Measurements from ENCODE around the gene HOXA11. TPM values are rescaled to one million over a fixed set of nuclear protein-coding genes. Genes with fewer than 3 reads are reported as not detected.

HOXA11 gene
- polyA plus RNA-seq, 1 of the 3 experiments (the other 2 are of a cell fraction), result not detected

GRCh38 chr7:27208998-27209397 is 24.0 kb upstream of the HOXA11 start:
- peaks cover 97% of the 10 kb centered on the region for H3K27me3 ChIP-seq (ENCODE audit: insufficient read depth)
- H3K36me3 ChIP-seq (replicated peaks in 1 of 2; ENCODE audit: control insufficient read depth in 1 of 2, insufficient read depth in 2 of 2, low read length in 1 of 2), result no peaks in the 10 kb centered on the region
- H3K4me1 ChIP-seq (ENCODE audit: control insufficient read depth in 1 of 2, insufficient read depth in 2 of 2, low read depth in 1 of 2, low read length in 1 of 2), result peaks cover 0 to 21% of the 10 kb centered on the region in 2 experiments; a peak in 1 of 4 replicates
- no peaks in the 10 kb centered on the region for H3K9me3 ChIP-seq
- no peak overlapping the region for H3K27ac ChIP-seq (ENCODE audit: low read depth in 2 of 2, low read length in 1 of 2)
- H3K79me2 ChIP-seq (ENCODE audit: insufficient read depth), result no peaks in the 10 kb centered on the region
- WGBS (ENCODE audit: low lambda C conversion rate), result 24% methylated on average over 4 of the region's 4 CpGs
- TF ChIP-seq, protein P1, sequence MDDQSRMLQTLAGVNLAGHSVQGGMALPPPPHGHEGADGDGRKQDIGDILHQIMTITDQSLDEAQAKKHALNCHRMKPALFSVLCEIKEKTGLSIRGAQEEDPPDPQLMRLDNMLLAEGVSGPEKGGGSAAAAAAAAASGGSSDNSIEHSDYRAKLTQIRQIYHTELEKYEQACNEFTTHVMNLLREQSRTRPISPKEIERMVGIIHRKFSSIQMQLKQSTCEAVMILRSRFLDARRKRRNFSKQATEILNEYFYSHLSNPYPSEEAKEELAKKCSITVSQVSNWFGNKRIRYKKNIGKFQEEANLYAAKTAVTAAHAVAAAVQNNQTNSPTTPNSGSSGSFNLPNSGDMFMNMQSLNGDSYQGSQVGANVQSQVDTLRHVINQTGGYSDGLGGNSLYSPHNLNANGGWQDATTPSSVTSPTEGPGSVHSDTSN (IDR thresholded peaks at IDR 0.05), result no peak
- TF ChIP-seq, protein P2, sequence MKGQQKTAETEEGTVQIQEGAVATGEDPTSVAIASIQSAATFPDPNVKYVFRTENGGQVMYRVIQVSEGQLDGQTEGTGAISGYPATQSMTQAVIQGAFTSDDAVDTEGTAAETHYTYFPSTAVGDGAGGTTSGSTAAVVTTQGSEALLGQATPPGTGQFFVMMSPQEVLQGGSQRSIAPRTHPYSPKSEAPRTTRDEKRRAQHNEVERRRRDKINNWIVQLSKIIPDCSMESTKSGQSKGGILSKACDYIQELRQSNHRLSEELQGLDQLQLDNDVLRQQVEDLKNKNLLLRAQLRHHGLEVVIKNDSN (IDR thresholded peaks at IDR 0.05; ENCODE audit: borderline replicate concordance, low read depth), result no peak
- TF ChIP-seq IRF3 (IDR thresholded peaks at IDR 0.05; ENCODE audit: low read depth, low read length) (no peak), TCF12 (IDR thresholded peaks at IDR 0.05) (no peak), NRF1 (IDR thresholded peaks at IDR 0.05; ENCODE audit: low read depth, low read length) (no peak), MAX (IDR thresholded peaks at IDR 0.05; ENCODE audit: low read depth) (no peak), GABPA (IDR thresholded peaks at IDR 0.05; ENCODE audit: low read depth) (no peak), MEF2A (IDR thresholded peaks at IDR 0.05; ENCODE audit: borderline replicate concordance, low read depth) (no peak), EP300 (IDR thresholded peaks at IDR 0.05; ENCODE audit: borderline replicate concordance in 1 of 2, low read depth in 1 of 2, low read length in 1 of 2) (no peak), TEAD4 (IDR thresholded peaks at IDR 0.05; ENCODE audit: borderline replicate concordance, insufficient read depth) (no peak), RAD21 (IDR thresholded peaks at IDR 0.05; ENCODE audit: low read length) (no peak), ELF1 (IDR thresholded peaks at IDR 0.05) (no peak), EZH2phosphoT487 (IDR thresholded peaks at IDR 0.05; ENCODE audit: borderline replicate concordance, low read depth) (no peak)
- TF ChIP-seq, protein P3, sequence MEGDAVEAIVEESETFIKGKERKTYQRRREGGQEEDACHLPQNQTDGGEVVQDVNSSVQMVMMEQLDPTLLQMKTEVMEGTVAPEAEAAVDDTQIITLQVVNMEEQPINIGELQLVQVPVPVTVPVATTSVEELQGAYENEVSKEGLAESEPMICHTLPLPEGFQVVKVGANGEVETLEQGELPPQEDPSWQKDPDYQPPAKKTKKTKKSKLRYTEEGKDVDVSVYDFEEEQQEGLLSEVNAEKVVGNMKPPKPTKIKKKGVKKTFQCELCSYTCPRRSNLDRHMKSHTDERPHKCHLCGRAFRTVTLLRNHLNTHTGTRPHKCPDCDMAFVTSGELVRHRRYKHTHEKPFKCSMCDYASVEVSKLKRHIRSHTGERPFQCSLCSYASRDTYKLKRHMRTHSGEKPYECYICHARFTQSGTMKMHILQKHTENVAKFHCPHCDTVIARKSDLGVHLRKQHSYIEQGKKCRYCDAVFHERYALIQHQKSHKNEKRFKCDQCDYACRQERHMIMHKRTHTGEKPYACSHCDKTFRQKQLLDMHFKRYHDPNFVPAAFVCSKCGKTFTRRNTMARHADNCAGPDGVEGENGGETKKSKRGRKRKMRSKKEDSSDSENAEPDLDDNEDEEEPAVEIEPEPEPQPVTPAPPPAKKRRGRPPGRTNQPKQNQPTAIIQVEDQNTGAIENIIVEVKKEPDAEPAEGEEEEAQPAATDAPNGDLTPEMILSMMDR (IDR thresholded peaks at IDR 0.05), result no peak
- ChIA-PET CTCF (interaction anchor here (0.6 to 8.7 kb wide), 22 partner anchors 9 to 1067 kb away, joined by 3 to 81 read pairs (median 13); partner anchors contain the start of genes HOXA13 and TAX1BP1), POLR2A (interaction anchor here (0.7 to 0.9 kb wide), 2 partner anchors 9 to 11 kb away, joined by 3 to 4 read pairs; no protein-coding TSS in a partner anchor)
- no peak overlapping the region for H3K4me3 ChIP-seq (ENCODE audit: low read depth in 2 of 2, low read length in 1 of 2)
- no peak for DNase-seq
- H3K9me2 ChIP-seq, result no peaks in the 10 kb centered on the region
- H2AFZ ChIP-seq (ENCODE audit: low read depth), result no peak overlapping the region
- no peaks in the 10 kb centered on the region for H3F3A ChIP-seq (replicated peaks; ENCODE audit: insufficient read depth)
- H3K4me2 ChIP-seq, result no peak overlapping the region
- no peak overlapping the region for H3K9ac ChIP-seq
- H4K20me1 ChIP-seq (ENCODE audit: insufficient read depth), result no peaks in the 10 kb centered on the region; the same call in 1 of the 2 replicates
